IPS DF 6.9 (cell line): ENCODE results near the gene PLXNA3.

Experiments used
- DNase-seq: peaks from one replicate; pipeline ENCODE4 v3.0.0-alpha.2; 2013; ENCODE audit warnings: low read depth, low spot score
- H3K27ac ChIP-seq: one replicate; pipeline ENCODE4 v1.5.1; 2013; ENCODE audit warnings: low read length, control low read depth
- H3K27me3 ChIP-seq: 2 replicates; pipeline ENCODE4 v1.6.1; 2013; ENCODE audit warnings: mild to moderate bottlenecking, low read length; ENCODE audit not compliant: control insufficient read depth, insufficient read depth
- H3K36me3 ChIP-seq: 2 replicates; pipeline ENCODE4 v1.6.1; 2013; ENCODE audit warnings: low read length; ENCODE audit not compliant: control insufficient read depth, insufficient read depth
- H3K4me1 ChIP-seq: 2 replicates; pipeline ENCODE4 v1.6.1; 2013; ENCODE audit warnings: low read length; ENCODE audit not compliant: control insufficient read depth, insufficient read depth
- H3K4me3 ChIP-seq: 2 replicates; pipeline ENCODE4 v1.5.1; 2013; ENCODE audit warnings: mild to moderate bottlenecking, low read length
- H3K9me3 ChIP-seq: 2 replicates; pipeline ENCODE4 v1.6.1; 2013; ENCODE audit warnings: low read length, inconsistent platforms; ENCODE audit not compliant: control insufficient read depth, insufficient read depth
- WGBS: extraction: QIAGEN DNeasy Blood & Tissue Kit; methylation state at CpG from one replicate; pipeline ENCODE4 v1.1.7; 2013; ENCODE audit warnings: mixed read lengths, missing lambda C conversion rate; ENCODE audit not compliant: insufficient read length, insufficient coverage; 5-methylcytosine and 5-hydroxymethylcytosine counted together

The PLXNA3 gene

DNA sequence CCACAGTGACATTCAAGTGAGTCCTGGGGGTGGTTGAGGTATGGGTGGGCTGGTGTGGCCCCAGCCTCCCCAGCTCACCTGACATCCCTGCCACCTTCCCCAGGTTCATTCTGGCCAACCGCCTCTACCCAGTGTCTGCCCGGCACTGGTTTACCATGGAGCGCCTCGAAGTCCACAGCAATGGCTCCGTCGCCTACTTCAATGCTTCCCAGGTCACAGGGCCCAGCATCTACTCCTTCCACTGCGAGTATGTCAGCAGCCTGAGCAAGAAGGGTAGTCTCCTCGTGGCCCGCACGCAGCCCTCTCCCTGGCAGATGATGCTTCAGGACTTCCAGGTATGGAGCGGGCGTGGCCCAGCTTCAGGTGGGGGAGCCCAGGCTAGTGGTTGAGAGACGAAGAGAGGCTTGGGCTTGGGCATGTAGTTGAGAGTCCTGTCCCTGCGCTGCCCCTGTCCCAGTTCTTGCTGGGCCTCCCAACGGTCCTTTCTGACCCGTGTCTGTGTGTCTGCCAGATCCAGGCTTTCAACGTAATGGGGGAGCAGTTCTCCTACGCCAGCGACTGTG is 22.8 kb upstream of the PLXNA3 start:
- Histone ChIP-seq H3K4me1 (no peaks in the 10 kb centered on the region), H3K36me3 (peaks cover 15% of the 10 kb centered on the region), H3K27me3 (no peaks in the 10 kb centered on the region), H3K4me3 (no peak overlapping the region), H3K27ac (no peak overlapping the region), H3K9me3 (no peaks in the 10 kb centered on the region)
- no CpG with 5 or more reads among the region's 19 CpGs for WGBS
- DNase-seq = no peak

- Histone ChIP-seq H3K27ac (no peak overlapping the region), H3K27me3 (no peaks in the 10 kb centered on the region), H3K9me3 (no peaks in the 10 kb centered on the region), H3K4me1 (no peaks in the 10 kb centered on the region), H3K4me3 (peak overlapping the region; percentile 97; the same call in 1 of the 2 replicates), H3K36me3 (peaks cover 20% of the 10 kb centered on the region)
- WGBS = no CpG with 5 or more reads among the region's 78 CpGs
- DNase-seq = no peak
Observed at GRCh38 chrX:154436374-154436982, 21.6 kb upstream of the PLXNA3 start.

DNA sequence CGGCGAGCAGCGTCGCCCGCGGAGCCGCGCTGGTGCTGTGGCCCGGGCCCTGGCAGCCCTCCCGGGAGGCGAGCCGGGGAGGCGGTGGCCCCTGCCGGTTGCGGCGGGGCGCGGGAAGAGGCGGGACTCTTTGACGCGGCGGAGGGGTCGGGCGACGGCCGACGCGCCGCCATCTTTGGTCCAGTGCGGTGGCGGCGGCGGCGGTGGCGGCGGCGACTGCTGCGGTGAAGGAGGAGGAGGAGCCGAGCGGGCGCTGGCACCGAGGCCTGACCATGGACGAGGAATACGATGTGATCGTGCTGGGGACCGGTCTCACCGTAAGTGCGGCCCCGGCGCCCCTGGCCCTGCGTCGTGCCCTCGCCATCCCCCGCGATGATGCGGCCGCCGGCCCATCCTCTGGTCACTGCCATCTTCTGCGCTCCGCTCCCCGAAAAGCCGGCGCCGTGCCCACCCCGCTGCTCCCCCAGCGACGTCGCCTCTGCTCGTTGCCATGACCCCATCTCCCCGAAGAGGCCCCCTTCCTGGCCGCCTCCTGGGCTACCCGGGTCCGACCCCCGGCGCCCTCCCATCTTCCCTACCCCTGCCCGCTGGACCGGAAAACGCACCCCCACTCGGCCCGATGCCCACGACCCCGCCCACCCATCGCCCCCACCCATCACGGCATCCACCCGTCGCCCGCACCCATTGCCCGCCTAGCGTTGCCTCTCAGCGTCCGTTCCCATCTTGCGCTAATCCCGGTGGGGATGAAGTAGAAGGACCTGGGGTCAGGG is 20.9 kb upstream of the PLXNA3 start, which contains the start of gene GDI1:
GDI1 (plus strand) TSS at position 172 of the 770 bp plus-strand sequence; CDS start at position 273, 101 bp downstream.
- no CpG with 5 or more reads among the region's 93 CpGs for WGBS
- Histone ChIP-seq H3K27me3 (no peaks in the 10 kb centered on the region), H3K4me3 (peak within 1 kb of the TSS; percentile 97; the same call in 1 of the 2 replicates), H3K9me3 (no peaks in the 10 kb centered on the region), H3K36me3 (peaks cover 25% of the 10 kb centered on the region), H3K27ac (no peak within 1 kb of the TSS), H3K4me1 (no peaks in the 10 kb centered on the region)
- DNase-seq = no peak

DNA sequence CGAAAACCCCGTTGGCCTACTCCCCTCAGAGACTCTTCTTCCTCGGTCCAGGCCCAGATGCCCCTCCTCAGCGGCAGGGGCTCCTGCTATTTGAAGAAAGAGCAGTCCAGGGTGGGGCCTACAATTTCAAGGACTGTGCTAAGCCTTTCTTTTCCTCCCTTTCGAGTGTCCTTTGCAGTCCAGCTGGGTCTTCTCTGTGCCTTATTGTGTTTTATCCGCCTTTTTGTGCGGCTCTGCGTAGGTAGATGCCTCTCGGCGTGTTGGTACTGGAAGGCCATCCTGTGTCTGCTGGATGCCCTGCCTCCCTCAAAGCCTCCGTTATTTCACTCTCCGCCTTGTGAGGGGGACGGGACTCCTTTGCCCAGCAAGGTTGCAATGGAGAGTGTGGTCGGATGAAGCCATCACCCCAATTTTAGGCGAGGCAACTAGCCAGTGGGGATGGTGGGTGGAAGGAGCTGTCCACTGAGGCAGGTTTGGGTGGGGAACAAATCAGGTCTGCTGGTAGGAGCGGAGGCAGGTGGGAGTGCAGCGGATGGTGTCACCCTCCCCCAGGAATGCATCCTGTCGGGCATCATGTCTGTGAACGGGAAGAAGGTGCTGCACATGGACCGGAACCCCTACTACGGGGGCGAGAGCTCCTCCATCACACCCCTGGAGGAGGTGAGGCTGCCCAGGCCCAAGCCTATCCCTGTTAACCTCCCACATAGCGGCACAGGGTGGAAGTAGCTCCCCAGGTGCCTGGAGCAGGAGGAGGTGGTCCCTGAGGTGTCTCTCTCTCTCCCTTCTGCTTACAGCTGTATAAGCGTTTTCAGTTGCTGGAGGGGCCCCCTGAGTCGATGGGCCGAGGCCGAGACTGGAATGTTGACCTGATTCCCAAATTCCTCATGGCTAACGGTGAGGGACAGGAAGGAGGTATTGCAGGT is 19.8 kb upstream of the PLXNA3 start:
- Histone ChIP-seq H3K4me3 (peak overlapping the region; percentile 97; the same call in 1 of the 2 replicates), H3K36me3 (peaks cover 26% of the 10 kb centered on the region), H3K9me3 (no peaks in the 10 kb centered on the region), H3K27ac (no peak overlapping the region), H3K4me1 (no peaks in the 10 kb centered on the region), H3K27me3 (no peaks in the 10 kb centered on the region)
- WGBS = no CpG with 5 or more reads among the region's 28 CpGs
- no peak for DNase-seq

- Histone ChIP-seq H3K9me3 (no peaks in the 10 kb centered on the region), H3K4me3 (no peak overlapping the region), H3K36me3 (peaks cover 20% of the 10 kb centered on the region), H3K27ac (no peak overlapping the region), H3K27me3 (no peaks in the 10 kb centered on the region), H3K4me1 (peaks cover 2% of the 10 kb centered on the region; the same call in 1 of the 2 replicates)
- no peak for DNase-seq
- WGBS = no CpG with 5 or more reads among the region's 18 CpGs
Observed at GRCh38 chrX:154439841-154440240, 18.2 kb upstream of the PLXNA3 start.

DNA sequence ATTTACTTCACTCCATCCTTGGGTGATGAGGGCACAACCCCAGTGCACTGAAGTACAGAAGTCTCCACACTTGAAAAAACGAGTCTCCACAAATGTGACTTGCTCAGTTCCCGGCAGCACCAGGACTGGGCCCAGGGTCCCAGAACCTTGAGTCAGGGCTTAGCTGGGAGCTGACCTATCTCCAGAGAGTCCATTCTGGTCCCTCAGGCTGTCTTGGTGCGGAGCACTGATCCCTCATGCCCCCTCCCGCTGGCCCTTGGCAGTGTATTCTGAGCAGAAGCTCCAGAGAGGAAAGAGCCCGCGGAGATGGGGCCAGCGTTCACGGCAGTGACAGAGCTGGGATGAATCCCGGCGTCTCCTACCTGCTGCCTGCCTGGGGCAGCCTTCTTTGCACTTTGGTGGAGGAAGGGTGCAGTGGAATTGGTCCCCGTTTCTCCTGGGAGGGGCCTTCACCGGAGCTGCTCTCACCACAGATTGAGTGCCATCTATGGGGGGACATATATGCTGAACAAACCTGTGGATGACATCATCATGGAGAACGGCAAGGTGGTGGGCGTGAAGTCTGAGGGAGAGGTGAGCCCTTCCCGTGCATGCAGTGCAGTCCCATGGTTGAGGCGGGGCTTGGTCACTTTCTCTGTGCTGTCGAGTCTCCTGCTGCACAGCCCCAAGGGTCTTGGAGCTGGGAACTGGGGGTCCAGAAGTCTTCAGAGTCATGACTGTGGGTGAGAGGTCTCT is 17.3 kb upstream of the PLXNA3 start:
- Histone ChIP-seq H3K4me3 (no peak overlapping the region), H3K9me3 (no peaks in the 10 kb centered on the region), H3K27ac (no peak overlapping the region), H3K4me1 (peaks cover 2% of the 10 kb centered on the region; the same call in 1 of the 2 replicates), H3K36me3 (peaks cover 17% of the 10 kb centered on the region), H3K27me3 (no peaks in the 10 kb centered on the region)
- no peak for DNase-seq
- WGBS = no CpG with 5 or more reads among the region's 17 CpGs

DNA sequence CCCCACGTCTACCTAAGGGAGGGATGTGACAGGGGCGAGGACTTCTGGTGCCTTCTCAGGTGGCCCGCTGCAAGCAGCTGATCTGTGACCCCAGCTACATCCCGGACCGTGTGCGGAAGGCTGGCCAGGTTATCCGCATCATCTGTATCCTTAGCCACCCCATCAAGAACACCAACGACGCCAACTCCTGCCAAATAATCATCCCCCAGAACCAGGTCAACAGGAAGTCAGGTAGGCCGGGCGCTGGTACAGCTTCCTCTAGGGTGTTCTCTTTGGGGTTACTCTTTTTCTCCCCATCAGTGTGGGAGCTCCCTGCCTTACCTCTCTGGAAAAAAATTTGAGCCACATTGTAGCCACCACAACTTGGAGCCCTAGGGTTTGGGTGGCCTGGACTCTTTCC is 16.5 kb upstream of the PLXNA3 start:
- Histone ChIP-seq H3K9me3 (no peaks in the 10 kb centered on the region), H3K27me3 (no peaks in the 10 kb centered on the region), H3K4me3 (no peak overlapping the region), H3K36me3 (peaks cover 17% of the 10 kb centered on the region), H3K27ac (no peak overlapping the region), H3K4me1 (peaks cover 2% of the 10 kb centered on the region; the same call in 1 of the 2 replicates)
- DNase-seq = no peak
- WGBS = no CpG with 5 or more reads among the region's 11 CpGs

GRCh38 chrX:154441984-154442707 is 15.9 kb upstream of the PLXNA3 start:
- Histone ChIP-seq H3K4me3 (no peak overlapping the region), H3K4me1 (peaks cover 2% of the 10 kb centered on the region; the same call in 1 of the 2 replicates), H3K27me3 (no peaks in the 10 kb centered on the region), H3K36me3 (peaks cover 20% of the 10 kb centered on the region), H3K27ac (no peak overlapping the region), H3K9me3 (no peaks in the 10 kb centered on the region)
- DNase-seq = no peak
- no CpG with 5 or more reads among the region's 21 CpGs for WGBS

- Histone ChIP-seq H3K9me3 (no peaks in the 10 kb centered on the region), H3K4me1 (peaks cover 2% of the 10 kb centered on the region; the same call in 1 of the 2 replicates), H3K27me3 (no peaks in the 10 kb centered on the region), H3K36me3 (peaks cover 21% of the 10 kb centered on the region), H3K4me3 (peak overlapping the region; percentile 55; the same call in 1 of the 2 replicates), H3K27ac (no peak overlapping the region)
- no CpG with 5 or more reads among the region's 10 CpGs for WGBS
- no peak for DNase-seq
Observed at GRCh38 chrX:154443479-154443910, 14.6 kb upstream of the PLXNA3 start.
